Retina (tissue), 1 donor: ENCODE measurements around the gene N4BP3.

ENCODE experiments used
- DNase-seq: peaks from one replicate; pipeline ENCODE4 v3.0.0-alpha.2; 2016

N4BP3 gene

DNA sequence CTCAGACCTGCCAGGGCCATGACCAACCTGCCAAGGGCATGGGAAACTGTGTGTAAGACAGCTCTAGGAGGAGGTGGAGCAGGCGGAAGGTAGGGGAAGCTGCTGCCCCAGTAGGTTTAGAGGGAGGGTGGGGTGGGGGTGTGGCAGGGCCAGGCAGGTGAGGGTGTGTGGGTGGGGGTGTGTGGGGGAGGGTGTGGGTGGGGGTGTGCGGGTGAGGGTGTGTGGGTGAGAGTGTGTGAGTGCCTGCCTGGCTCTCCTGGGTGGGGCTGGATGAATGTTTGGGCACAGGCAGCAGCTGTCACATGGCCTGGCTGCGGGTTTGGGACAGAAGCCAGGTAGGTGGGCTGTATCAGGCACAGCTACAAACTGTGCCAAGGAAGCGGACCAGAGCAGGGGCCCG is 8.8 kb upstream of the N4BP3 start:
- DNase-seq: no peak

DNA sequence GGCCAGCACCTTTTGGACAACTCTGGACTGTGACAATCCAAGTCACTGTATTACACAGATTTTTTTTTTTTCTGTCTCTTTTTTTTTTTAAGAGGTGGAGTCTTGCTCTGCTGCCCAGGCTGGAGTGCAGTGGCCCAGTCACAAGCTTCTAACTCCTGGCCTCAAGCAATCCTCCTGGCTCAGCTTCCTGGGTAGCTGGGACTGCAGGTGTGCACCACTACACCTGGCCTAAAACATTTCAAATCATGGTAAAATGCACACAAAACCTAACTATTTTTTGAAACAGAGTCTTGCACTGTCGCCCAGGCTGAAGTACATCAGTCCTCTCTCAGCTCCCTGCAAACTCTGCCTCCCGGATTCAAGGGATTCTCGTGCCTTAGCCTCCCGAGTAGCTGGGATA is 7.2 kb upstream of the N4BP3 start:
- no peak for DNase-seq

DNA sequence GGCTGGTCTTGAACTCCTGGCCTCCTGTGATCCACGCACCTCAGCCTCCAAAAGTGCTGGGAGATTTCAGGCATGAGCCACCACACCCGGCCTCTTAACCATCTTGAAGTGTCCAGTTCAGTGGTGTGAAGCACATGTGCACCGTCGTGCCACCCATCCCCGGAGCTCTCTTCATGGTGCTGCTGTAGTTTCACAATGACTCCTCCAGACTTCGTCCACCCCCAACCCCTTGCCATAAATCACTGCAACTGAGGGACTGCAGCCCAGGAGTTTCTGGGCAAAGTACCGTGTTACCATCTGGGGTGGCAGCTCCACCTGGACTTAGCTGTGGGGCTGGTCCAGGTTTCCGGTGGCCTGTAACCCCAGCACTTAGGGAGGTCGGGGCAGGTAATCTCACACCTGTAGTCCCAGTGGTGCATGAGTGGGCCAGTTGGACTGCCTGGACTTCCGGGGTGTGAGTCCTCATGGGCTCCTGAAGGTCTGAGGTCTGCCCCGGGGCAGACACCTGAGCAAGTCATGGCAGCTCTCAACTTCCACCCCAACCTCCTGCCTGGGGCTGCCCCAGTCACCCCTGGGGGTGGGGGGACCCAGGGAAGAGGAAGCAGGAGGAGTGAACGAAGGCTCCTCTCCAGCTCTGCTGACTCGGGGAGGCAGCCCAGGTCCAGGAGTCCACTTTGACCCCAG is 6.6 kb upstream of the N4BP3 start:
- no peak for DNase-seq

DNA sequence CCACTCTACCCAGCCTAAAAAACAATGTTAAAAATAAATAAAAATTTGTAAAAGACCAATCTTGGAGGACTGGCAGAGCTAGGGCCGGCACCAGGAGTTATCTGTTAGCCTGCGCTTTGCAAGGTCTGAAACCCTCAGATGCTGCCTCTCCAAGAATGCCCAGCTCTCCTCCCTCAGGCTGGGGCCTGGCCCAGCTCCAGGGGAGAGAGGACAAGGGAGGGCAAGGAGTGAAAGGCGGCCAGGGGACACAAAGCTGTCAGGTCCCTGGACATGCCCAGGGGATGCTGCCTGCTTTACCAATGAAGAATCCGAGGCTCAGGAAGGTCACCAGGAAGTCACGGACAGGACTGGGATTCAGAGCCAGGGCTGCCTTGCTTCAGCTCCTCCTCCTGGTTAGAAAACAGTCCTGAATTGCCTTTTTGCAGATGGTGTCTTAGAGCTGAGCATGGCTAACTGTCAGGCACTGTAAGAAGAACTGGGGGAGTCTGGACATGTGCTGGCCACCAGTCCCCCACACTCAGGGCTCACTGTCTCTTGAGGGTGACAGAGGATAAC is 5.5 kb upstream of the N4BP3 start:
- DNase-seq: peak; percentile 47

DNA sequence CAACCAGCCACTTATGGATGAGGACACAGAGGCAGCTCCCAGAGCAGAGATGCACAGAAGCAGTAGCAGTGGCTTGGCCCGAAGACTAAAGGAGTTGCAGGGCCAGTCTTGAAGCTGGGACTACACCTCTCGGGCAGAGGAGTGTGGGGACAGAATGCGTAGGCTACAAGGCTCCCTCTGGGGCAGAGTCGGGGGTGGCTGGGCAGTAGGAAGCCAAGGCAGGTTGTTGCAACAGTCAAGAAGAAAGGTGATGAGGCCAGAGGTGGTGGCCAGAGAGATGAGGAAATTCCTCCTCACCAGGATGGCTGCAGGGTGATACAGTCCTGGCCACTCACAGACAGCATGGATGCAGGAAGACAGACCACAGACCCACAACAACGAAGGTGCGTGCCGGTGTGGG is 4.9 kb upstream of the N4BP3 start:
- DNase-seq: no peak

DNA sequence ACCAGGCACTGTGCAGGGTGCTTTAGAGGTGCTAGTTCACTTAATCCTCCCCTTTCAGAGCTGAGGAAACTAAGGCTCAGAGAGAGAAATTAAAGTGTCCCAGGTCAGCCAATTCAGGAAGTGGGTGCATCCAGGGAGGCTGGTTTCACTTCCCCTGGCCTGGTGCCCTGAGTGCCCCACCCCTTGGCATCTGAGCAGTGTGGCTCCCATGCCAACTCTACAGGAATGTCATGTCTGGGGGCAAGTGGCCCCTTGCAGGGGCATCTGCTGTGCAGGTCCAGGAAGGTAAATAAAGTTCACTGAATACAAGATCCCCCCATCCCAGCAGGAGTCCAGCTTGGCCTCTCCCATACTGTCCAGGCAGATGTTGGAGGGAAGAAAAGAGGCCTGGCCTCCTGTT is 4.4 kb upstream of the N4BP3 start:
- DNase-seq: no peak

DNA sequence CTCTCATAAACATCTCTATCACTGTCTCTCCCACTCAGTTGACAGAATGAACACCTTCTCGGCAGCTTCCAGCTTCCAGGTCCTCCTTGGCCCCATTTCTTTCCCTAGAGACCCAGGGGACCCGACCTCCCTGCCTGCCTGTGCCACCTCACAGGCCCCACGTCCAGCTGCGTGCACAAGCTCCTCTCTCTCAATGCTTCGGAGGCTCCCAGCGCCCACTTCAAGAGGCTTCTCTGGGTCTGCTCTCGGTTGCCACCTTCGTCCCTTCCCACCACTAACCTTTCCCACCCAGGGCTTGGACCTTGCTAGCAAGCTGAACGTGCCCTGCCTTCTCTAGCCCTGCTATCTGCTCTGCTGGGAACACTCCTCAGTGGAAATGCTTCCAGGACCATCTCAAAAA is 2.8 kb upstream of the N4BP3 start:
- no peak for DNase-seq

DNA sequence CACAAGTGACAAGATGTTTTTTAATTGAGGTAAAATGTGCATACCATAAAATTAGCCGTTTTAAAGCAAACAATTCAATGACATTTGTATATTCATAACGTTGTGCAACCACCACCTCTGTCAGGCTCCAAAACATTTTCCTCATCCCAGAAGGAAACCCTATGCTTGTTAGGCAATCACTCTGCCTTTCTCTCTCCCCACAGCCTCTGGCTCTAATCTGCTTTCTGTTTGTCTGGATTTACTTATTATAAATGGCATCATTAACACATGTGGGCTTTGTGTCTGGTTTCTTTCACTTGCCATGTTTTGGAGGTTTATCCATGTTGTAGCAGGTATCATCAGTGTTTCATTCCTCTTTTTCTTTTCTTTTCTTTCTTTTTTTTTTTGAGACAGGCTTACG is 1.4 kb upstream of the N4BP3 start:
- no peak for DNase-seq

DNA sequence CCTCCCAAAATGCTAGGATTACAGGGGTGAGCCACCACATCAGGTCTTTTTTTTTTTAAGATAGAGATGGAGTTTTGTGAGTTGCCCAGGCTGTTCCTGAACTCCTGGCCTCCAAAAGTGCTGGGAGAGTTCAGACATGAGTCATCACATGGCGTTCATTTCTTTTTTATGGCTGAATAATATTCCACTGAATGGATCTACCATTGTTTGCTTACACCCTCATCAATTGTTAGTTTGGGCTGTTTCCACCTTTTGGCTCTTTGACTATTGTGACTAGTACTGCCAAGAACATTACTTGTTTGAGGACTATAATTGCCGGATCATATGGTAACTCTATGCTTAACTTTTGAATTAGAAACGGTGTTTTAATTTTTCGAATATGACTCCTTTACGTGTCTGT is 787 bp upstream of the N4BP3 start:
- no peak for DNase-seq

DNA sequence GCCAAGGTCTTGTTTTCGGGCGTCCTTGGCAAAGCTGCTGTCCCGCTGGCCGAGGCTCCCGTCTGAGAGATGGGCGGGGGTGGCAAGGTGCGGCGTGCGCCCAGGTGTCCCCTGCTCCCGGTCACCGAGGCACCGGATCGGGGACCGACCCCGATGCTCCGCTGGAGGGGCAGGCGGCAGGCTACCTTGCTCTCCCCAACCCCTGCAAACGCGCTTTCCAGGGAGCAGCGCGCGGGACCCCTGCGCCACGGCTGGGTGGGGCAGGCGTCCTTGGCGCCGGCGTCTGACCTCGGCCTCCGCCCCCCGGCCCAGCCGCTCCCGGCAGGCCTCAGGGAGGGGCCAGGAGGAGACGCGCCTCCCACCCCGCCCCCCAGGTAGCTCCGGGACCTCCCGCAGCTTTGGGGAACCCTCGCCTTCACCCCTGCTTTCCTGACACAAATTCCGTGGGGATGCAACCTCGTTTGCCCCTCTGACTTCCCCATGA is 551 bp downstream of the N4BP3 start:
- DNase-seq: peak; percentile 45

DNA sequence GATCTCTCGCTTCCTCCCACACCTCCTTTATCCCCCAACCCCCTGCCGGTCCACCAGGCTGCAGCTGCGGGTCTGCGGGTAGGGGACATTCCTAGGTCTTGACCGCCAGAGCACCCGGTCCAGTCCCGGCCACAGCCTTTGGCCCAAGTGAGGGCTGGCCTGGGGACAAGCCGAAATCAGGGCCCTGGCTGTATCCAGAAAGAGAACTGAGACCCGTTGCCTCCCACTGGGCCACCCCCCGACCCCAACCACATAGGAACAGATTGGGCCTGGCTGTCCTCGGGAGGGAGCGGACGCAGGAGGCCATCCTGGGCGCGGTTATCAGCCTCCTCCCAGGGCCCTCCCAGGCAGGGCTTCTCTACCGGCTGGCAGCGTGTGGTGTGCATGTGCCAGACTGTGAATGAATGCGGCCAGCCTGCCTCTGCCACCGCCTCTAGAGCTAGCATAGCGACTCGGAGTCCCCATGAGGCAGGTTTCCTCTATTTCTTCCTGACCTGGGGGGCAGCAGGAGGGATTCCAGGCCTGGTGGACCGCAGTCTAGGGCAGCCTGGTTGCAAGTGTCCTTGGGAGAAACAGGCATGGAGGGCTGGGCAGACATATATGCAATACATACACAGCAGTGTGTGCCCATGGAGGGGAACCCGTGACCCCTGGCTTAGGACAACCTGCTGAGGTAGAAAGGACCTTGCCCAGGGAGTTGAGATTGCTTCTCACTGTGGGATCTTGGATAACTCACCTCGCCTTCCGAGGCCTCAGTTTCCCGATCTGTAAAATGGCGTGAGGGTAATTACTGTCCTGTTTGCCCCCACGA is 1.2 kb downstream of the N4BP3 start:
- DNase-seq: peak; percentile 67

DNA sequence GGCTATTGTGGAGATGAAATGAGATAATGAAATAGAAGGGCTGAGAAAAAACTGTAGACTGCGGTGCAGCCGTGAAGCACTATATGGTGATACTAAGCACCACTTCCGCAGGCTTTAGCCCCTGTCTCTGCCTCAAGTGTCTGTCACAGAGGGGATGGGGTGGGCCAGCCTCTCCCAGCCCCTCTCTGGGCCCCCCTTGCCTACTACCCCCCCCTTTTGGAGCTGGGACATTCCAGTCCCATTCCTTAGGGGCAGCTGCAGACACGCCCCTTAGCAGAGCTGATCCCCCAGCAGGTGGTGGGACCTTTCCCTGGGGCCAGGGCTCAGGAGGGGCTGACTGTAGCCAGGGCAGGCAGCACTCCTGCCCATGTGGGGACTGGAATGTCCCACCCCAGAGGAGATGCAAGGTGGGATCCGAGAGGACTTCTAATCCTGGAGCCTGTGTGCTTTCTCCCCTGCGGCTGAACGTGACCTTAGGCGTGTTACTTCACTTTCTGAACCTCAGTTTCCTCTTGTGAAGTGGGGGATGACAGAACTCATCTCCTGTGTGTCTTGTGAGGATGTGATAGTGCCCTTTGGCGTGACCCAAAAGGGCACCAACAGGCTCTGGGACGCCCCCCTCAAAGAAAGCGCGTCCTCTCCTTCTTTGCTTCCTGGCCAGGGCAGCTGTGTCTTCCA is 1.9 kb downstream of the N4BP3 start:
- DNase-seq: peak; percentile 45

DNA sequence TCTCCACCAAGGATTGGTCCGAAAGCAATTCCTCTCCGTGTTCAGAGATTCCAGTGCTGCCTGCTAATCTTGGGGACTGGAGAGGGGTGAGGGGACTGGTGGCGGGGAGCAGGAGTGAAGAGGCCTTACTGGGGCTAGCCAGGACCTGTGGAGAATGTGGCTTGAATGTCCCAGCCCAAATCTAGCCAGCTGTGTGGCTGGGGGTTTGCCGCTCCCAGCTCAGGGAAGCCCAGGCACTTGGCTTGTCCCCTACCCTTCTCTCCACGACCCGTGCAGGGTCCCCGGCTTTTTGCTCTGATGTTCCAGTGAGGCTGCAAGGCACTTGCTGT is 2.4 kb downstream of the N4BP3 start:
- no peak for DNase-seq

DNA sequence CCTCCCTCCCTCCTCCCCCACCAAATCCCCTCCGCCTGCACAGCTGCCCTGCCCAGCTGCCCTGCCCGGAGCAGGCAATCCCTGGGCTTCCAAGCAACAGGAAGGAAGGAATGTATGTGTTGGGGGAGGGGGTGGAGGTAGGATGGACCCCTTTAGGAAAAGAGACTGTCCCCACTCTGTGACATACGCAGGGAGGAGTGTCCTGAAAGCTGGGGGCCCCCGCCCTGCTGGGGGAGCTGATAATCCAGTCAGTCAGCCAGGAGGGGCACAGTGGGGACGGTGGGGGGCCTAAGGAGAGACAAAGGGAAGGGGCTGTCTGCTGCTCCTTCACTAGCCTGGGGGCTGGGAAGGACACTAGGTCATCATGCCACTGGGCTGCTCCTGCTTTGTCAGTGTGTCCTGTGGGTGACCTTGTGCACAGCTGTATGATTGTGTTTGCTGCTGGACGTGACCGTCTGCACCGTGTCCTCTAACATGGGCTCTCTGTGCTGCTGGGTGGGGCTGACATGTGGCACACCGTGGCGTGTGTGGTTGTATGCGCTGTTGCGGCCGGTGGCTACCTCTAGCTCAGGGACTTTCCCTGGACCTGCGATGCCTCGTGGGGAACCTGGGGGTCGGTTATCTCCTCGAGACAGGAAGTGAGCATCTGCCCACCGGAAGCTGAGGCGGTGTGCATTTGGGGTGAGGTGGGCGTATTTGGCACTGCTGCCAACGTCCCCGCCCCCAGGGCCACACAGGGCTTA is 3.0 kb downstream of the N4BP3 start:
- DNase-seq: peak; percentile 55

DNA sequence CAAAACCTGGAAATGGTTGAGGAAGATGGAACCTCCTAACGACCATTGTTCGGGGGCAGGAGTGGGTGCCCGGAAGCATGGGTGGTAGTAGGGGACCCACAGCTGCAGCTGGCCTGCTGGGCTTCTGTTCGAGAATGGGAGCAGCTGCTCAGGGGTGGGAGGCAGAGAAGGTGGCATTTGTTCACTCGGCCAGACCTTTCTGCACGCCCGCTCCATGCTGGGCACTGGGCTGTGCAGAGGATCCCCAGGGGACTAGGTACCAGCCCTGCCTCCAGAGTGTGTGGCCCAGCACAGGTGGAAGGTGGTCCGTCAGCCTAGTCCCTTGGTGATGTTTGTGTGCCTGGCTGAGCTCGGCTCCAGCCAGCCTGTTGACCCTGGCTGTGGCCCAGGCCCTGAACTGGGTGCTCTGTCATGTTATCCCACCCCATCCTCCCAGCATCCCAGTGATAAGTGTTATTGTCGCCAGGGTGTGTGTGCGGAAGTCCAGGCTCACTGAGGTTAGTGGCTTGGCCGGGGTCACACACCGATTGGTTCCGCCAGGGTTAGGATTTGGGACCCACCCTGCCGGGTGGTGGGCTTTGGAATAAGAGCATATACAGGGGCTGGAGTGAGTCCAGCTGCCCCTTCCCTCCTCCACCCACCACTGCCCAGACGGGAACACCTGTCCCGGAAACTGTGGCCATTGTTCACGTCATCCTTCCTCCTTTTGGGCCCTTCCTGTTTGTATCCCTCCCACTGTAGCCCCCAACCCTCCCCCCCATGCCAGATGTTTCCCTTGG is 4.8 kb downstream of the N4BP3 start:
- no peak for DNase-seq

DNA sequence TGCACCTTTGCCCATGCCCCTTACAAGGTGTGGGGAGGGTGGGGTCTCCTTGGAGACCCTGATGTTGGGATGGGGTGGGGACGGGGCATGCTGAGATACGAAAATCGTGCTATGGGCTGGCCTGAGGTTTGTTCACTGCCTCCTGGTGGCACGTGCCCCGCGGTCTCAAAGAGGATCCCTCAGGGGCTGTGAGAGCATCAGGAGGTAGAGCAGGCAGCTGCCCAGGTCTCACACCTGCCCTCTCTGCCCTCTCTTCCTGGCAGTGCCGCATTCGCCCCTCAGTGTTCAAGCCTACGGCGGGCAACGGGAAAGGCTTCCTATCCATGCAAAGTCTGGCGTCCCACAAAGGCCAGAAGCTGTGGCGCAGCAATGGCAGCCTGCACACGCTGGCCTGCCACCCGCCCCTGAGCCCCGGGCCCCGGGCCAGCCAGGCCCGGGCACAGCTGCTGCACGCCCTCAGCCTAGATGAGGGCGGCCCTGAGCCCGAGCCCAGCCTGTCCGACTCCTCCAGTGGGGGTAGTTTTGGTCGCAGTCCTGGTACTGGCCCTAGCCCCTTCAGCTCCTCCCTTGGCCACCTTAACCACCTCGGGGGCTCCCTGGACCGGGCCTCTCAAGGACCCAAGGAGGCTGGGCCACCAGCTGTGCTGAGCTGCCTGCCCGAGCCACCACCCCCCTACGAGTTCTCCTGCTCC is 6.7 kb downstream of the N4BP3 start:
- DNase-seq: no peak

DNA sequence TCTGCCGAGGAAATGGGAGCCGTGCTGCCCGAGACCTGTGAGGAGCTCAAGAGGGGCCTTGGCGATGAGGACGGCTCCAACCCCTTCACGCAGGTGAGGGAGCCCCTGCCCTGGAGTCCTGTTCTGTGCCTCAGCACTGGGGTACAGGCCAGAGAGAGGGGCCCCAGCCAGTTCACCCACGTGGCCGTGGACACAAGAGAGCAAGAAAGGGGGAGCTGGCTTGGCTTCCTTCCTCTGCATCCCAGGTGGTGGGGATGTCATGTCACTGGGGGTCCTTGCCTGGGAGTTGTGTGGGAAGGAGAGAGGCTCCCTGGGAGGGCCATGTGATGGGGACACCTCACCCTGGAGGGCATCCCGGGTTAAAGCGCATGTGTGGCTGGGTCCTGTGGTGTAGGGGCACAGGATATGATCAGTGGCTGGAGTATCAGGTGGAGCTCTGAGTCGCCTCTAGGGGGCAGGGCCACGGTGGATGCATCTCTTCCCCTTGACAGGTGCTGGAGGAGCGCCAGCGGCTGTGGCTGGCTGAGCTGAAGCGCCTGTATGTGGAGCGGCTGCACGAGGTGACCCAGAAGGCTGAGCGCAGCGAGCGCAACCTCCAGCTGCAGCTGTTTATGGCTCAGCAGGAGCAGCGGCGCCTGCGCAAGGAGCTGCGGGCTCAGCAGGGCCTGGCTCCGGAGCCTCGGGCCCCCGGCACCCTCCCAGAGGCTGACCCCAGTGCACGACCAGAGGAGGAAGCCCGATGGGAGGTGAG is 7.5 kb downstream of the N4BP3 start:
- DNase-seq: peak; percentile 73

DNA sequence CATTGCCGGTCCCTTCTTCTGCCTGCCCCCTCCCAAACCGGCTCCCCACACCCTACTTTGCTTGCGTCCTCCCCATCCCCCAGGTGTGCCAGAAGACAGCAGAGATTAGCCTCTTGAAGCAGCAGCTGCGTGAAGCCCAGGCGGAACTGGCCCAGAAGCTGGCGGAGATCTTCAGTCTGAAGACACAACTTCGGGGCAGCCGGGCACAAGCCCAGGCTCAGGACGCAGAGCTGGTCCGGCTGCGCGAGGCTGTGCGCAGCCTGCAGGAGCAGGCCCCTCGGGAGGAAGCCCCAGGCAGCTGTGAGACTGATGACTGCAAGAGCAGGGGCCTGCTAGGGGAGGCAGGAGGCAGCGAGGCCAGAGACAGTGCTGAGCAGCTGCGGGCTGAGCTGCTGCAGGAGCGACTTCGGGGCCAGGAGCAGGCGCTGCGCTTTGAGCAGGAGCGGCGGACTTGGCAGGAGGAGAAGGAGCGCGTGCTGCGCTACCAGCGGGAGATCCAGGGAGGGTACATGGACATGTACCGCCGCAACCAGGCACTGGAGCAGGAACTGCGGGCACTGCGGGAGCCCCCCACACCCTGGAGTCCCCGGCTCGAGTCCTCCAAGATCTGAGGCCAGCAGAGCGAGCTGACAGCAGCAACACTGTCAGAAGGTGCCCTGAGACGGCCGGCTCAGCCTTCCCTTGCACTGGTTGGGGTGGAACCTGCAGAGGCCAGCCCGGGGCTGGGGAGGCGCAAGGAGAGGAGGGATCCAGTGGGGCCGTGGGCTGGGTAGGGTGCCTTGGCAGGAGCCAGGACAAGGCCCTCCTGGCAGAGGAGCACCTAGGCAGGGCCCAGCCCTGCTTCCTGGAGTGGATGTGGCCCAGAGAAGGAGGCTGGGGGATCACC is 8.3 kb downstream of the N4BP3 start:
- DNase-seq: peak; percentile 25

DNA sequence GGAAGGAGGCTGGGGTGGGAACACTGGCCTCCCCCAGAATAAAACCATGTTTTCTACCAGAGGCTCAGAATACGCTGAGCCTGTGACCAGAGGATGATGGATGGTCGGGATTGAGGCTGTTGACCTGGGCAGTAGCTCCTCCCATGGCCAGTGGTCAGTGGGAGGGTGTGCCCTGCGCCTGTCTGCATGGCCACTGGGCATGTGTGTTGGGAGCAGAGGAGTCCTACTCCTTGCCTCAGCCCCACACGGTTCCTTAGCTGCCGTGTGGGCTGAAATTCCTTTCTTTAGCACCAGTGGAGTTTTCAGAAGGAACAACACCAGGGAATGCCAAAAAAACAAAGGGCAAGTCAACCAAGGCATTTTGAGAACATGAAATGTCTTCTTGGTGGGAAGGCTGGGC is 9.0 kb downstream of the N4BP3 start:
- DNase-seq: no peak
